B cell (primary cell): ENCODE measurements around the gene HSD17B12. TPM values are rescaled to one million over a fixed set of nuclear protein-coding genes. Genes with fewer than 3 reads are reported as not detected.

Experiments
- ATAC-seq: fragments of 200-7000 bp; cut with Tn5 transposase; one replicate; pipeline ENCODE4 v1.10.0; 2021; ENCODE audit warnings: low read depth, mild to moderate bottlenecking, moderate number of reproducible peaks, moderate library complexity
- CTCF ChIA-PET: fragments of 350-600 bp; sonication (Branson Sonifier 250); formaldehyde crosslinking; loops from one replicate; lab custom pipeline; 2021; ENCODE audit warnings: antibody characterized with exemption, inconsistent platforms; lab: Charles Lee
- POLR2A ChIA-PET: fragments of 350-600 bp; sonication (Branson Sonifier 250); formaldehyde crosslinking; loops from one replicate; lab custom pipeline; 2021; ENCODE audit warnings: antibody characterized with exemption; lab: Charles Lee
- DNase-seq: peaks from one replicate; pipeline ENCODE4 v3.0.0; 2013
- H2AFZ ChIP-seq: 2 replicates; pipeline ENCODE4 v1.6.1; 2012; ENCODE audit warnings: mild to moderate bottlenecking, low read depth, low read length; ENCODE audit not compliant: insufficient read depth, poor library complexity, severe bottlenecking
- H3K27ac ChIP-seq, 2 donors: 1 replicate in 1 of 2; 2 replicates in 1 of 2; pipeline ENCODE4 v1.5.1; 2012 to 2013; ENCODE audit warnings: low read length in 2 of 2, mild to moderate bottlenecking in 2 of 2, moderate library complexity in 1 of 2
- H3K27me3 ChIP-seq, 4 experiments: fragments of 200-600 bp in 1 of 4; sonication (generic) in 1 of 4; replicated peaks in 1 of 4; 1 replicate in 2 of 4; 2 replicates in 2 of 4; pipeline versions ENCODE4 v1.6.1 to v1.7.0; 2013 to 2016; ENCODE audit warnings: low read length in 3 of 4, mild to moderate bottlenecking in 2 of 4, mixed read lengths in 1 of 4, moderate library complexity in 1 of 4; ENCODE audit not compliant: insufficient read depth in 4 of 4, control insufficient read depth in 3 of 4; ENCODE audit errors: control extremely low read depth in 1 of 4
- H3K36me3 ChIP-seq, 2 experiments: replicated peaks in 1 of 2; 1 replicate in 1 of 2; 2 replicates in 1 of 2; pipeline versions ENCODE4 v1.6.1 to v1.7.1; 2013; ENCODE audit warnings: low read length in 1 of 2; ENCODE audit not compliant: insufficient read depth in 2 of 2, control insufficient read depth in 1 of 2; ENCODE audit errors: control extremely low read depth in 1 of 2, extremely low read depth in 1 of 2
- H3K4me1 ChIP-seq, 2 donors: fragments of 200-600 bp in 1 of 2; sonication (generic) in 1 of 2; 1 replicate in 1 of 2; 2 replicates in 1 of 2; pipeline versions ENCODE4 v1.5.1 to v1.6.1; 2013 to 2017; ENCODE audit warnings: low read length in 2 of 2; ENCODE audit not compliant: control insufficient read depth in 2 of 2, insufficient read depth in 2 of 2
- H3K4me2 ChIP-seq: replicated peaks from 2 replicates; pipeline ENCODE3; 2012; ENCODE audit warnings: mild to moderate bottlenecking, low read depth, low read length; ENCODE audit not compliant: poor library complexity, severe bottlenecking
- H3K4me3 ChIP-seq, 5 experiments: fragments of 200-600 bp in 1 of 5; sonication (generic) in 1 of 5; 1 replicate in 3 of 5; 2 replicates in 2 of 5; pipeline versions ENCODE4 v1.5.1 to v1.7.0; 2011 to 2016; ENCODE audit warnings: low read length in 4 of 5, mild to moderate bottlenecking in 4 of 5, low read depth in 2 of 5, control low read depth in 1 of 5, moderate library complexity in 1 of 5; ENCODE audit not compliant: insufficient read depth in 1 of 5; ENCODE audit errors: control extremely low read depth in 1 of 5, extremely low read depth in 1 of 5
- H3K79me2 ChIP-seq: fragments of 200-600 bp; sonication (generic); one replicate; pipeline ENCODE4 v1.6.0; 2016; ENCODE audit warnings: low read length; ENCODE audit not compliant: control insufficient read depth, insufficient read depth
- H3K9ac ChIP-seq: fragments of 200-600 bp; sonication (generic); 2 replicates; pipeline ENCODE4 v1.6.1; 2017; ENCODE audit warnings: mild to moderate bottlenecking, low read length, moderate library complexity
- H3K9me3 ChIP-seq, 3 donors: one replicate each; pipeline versions ENCODE4 v1.6.1 to v1.7.1; 2013; ENCODE audit warnings: low read length in 2 of 3; ENCODE audit not compliant: control insufficient read depth in 2 of 3, insufficient read depth in 1 of 3; ENCODE audit errors: control extremely low read depth in 1 of 3
- H4K20me1 ChIP-seq: 2 replicates; pipeline ENCODE4 v1.6.0; 2012; ENCODE audit warnings: mild to moderate bottlenecking, low read length; ENCODE audit not compliant: insufficient read depth, control insufficient read depth, poor library complexity, severe bottlenecking
- H3K27ac Mint-ChIP-seq: one replicate; pipeline ENCODE4 v1.8.0; 2021; ENCODE audit warnings: mixed read lengths
- H3K27me3 Mint-ChIP-seq: one replicate; pipeline ENCODE4 v1.8.0; 2021; ENCODE audit warnings: mixed read lengths
- H3K4me1 Mint-ChIP-seq: one replicate; pipeline ENCODE4 v1.8.0; 2021; ENCODE audit warnings: mixed read lengths
- H3K4me3 Mint-ChIP-seq: one replicate; pipeline ENCODE4 v1.8.0; 2021; ENCODE audit warnings: mixed read lengths
- H3K9me3 Mint-ChIP-seq: one replicate; pipeline ENCODE4 v1.8.0; 2022; ENCODE audit warnings: mixed read lengths; ENCODE audit not compliant: insufficient read depth
- CTCF ChIP-seq: fragments of 200-600 bp; IDR thresholded peaks from one replicate; pipeline ENCODE4 v1.8.0; 2022; ENCODE audit warnings: antibody characterized with exemption, mild to moderate bottlenecking
- EZH2 ChIP-seq: IDR thresholded peaks from 2 replicates; pipeline ENCODE4 v1.6.1; 2012; ENCODE audit warnings: borderline replicate concordance, low read depth, mild to moderate bottlenecking, moderate library complexity, low read length; ENCODE audit not compliant: insufficient read depth, poor library complexity, severe bottlenecking
- WGBS: methylation state at CpG from one replicate; pipeline ENCODE4 v1.1.5; 2013; ENCODE audit warnings: missing lambda C conversion rate; ENCODE audit not compliant: insufficient coverage; 5-methylcytosine and 5-hydroxymethylcytosine counted together
- intact Hi-C: fragments of 100-400 bp; cut with micrococcal nuclease; formaldehyde crosslinking; loops from one replicate; pipeline ENCODE4 v1.10.0; 2022
- polyA plus RNA-seq: library from polyadenylated mRNA; depleted of rRNA; stranded (reverse); fragments of >200 nt; gene quantifications from 2 replicates; pipeline ENCODE4 v1.2.3, GENCODE V29; 2012
- total RNA-seq, 2 donors: library from RNA; stranded (reverse); fragments of 120-200 nt in 1 of 2; gene quantifications; 1 replicate in 1 of 2; 2 replicates in 1 of 2; pipeline versions ENCODE4 v1.2.3 to v1.2.4, GENCODE V29; 2013 to 2022

Gene HSD17B12
- total and polyA plus RNA-seq, 2 donors (not counting 1 experiment from before 2014, with no cell fraction given), result 13.1 to 34.6 TPM

- no peak for DNase-seq
- no peak overlapping the region for H3K4me3 ChIP-seq
- H4K20me1 ChIP-seq, result no peaks in the 10 kb centered on the region
- H3K4me2 ChIP-seq, result no peak overlapping the region
- no peaks in the 10 kb centered on the region for H3K27me3 ChIP-seq
- ChIA-PET CTCF (interaction anchor here (1.1 to 1.8 kb wide), 2 partner anchors 10 to 14 kb away, joined by 3 to 9 read pairs; no protein-coding TSS in a partner anchor), POLR2A (no interaction called here)
- Mint-ChIP-seq H3K4me3 (no peak overlapping the region), H3K4me1 (peaks cover 9% of the 10 kb centered on the region), H3K9me3 (no peaks in the 10 kb centered on the region), H3K27ac (no peak overlapping the region), H3K27me3 (no peaks in the 10 kb centered on the region)
- 100% methylated on average over 2 of the region's 4 CpGs for WGBS
- no peak for ATAC-seq
- no peak overlapping the region for H2AFZ ChIP-seq
- no peak overlapping the region for H3K9ac ChIP-seq
- no peaks in the 10 kb centered on the region for H3K79me2 ChIP-seq
- TF ChIP-seq EZH2 (no peak), CTCF (no peak)
- intact Hi-C loops, result no loop called here
- no peaks in the 10 kb centered on the region for H3K9me3 ChIP-seq
- H3K27ac ChIP-seq, result no peak overlapping the region
- no peaks in the 10 kb centered on the region for H3K4me1 ChIP-seq
- H3K36me3 ChIP-seq, result peaks cover 20 to 49% of the 10 kb centered on the region in 2 experiments
These were observed 223.4 kb downstream of the HSD17B12 start for GRCh38 chr11:43903969-43904368.

- no peak overlapping the region for H3K4me3 ChIP-seq
- H3K4me2 ChIP-seq, result no peak overlapping the region
- no peak for DNase-seq
- H3K36me3 ChIP-seq, result peaks cover 20 to 50% of the 10 kb centered on the region in 2 experiments
- Mint-ChIP-seq H3K27me3 (no peaks in the 10 kb centered on the region), H3K4me3 (no peak overlapping the region), H3K4me1 (peaks cover 9% of the 10 kb centered on the region), H3K27ac (no peak overlapping the region), H3K9me3 (no peaks in the 10 kb centered on the region)
- intact Hi-C loops, result no loop called here
- no peak overlapping the region for H3K9ac ChIP-seq
- no peaks in the 10 kb centered on the region for H3K79me2 ChIP-seq
- ChIA-PET CTCF (interaction anchor here (1.8 kb wide), 1 partner anchor 15 kb away, joined by 9 read pairs; no protein-coding TSS in a partner anchor), POLR2A (no interaction called here)
- H3K9me3 ChIP-seq, result no peaks in the 10 kb centered on the region
- H4K20me1 ChIP-seq, result no peaks in the 10 kb centered on the region
- no peak for ATAC-seq
- H3K27me3 ChIP-seq, result no peaks in the 10 kb centered on the region
- H3K4me1 ChIP-seq, result no peaks in the 10 kb centered on the region
- no peak overlapping the region for H3K27ac ChIP-seq
- no peak overlapping the region for H2AFZ ChIP-seq
- no peak for TF ChIP-seq EZH2
- 97% methylated on average over 8 of the region's 10 CpGs for WGBS
These were observed 224.4 kb downstream of the HSD17B12 start for GRCh38 chr11:43904742-43905535.
